ENCODE data around the gene ASIC3. TPM values are rescaled to one million over a fixed set of nuclear protein-coding genes. Genes with fewer than 3 reads are reported as not detected.

The ASIC3 gene
- total and polyA plus RNA-seq, 2 of the 4 experiments (the other 2 are of a cell fraction): 0.74 TPM; not detected in 1

- Histone ChIP-seq H3K27ac (ENCODE audit: insufficient read depth, low read length) (no peak overlapping the region; the same call in 1 of the 2 replicates), H4K20me1 (ENCODE audit: insufficient read depth, low read length) (peaks cover 18% of the 10 kb centered on the region), H2AK9ac (replicated peaks; ENCODE audit: low read depth, low read length, poor library complexity) (peak overlapping the region; percentile 77), H3K36me3 (ENCODE audit: control insufficient read depth, insufficient read depth, low read length) (no peaks in the 10 kb centered on the region; the same call in 1 of the 2 replicates), H3K4me3 (ENCODE audit: insufficient read depth, low read depth, low read length) (peak overlapping the region; percentile 75), H3K14ac (replicated peaks; ENCODE audit: low read depth, low read length) (no peak overlapping the region), H3K4me1 (ENCODE audit: control insufficient read depth, insufficient read depth, low read length) (peaks cover 32% of the 10 kb centered on the region), H2BK15ac (ENCODE audit: low read depth, low read length) (no peak overlapping the region), H4K8ac (ENCODE audit: low read depth in 2 of 2, low read length in 2 of 2) (peak overlapping the region; percentile 59 to 85; a peak in 3 of 4 replicates), H2BK5ac (ENCODE audit: low read depth, low read length, poor library complexity, severe bottlenecking) (no peak overlapping the region), H4K91ac (ENCODE audit: insufficient read depth, low read depth, low read length) (0 out of 2 replicates have a peak overlapping the region, but pooled peaks have one; percentile 37), H2AK5ac (ENCODE audit: low read depth, low read length) (peak overlapping the region; percentile 54), H3K9me3 (ENCODE audit: control insufficient read depth, insufficient read depth, low read length) (no peaks in the 10 kb centered on the region), H3K79me1 (ENCODE audit: low read depth in 1 of 2, low read length in 2 of 2) (peaks cover 10 to 44% of the 10 kb centered on the region in 2 experiments; a peak in 3 of 4 replicates), H2BK120ac (ENCODE audit: low read depth, low read length) (peak overlapping the region; percentile 4; the same call in 1 of the 2 replicates), H4K5ac (ENCODE audit: low read depth, low read length) (no peak overlapping the region), H2BK20ac (ENCODE audit: low read depth, low read length) (no peak overlapping the region), H3K9me1 (ENCODE audit: insufficient read depth, low read length) (peaks cover 6% of the 10 kb centered on the region; the same call in 1 of the 2 replicates), H3K27me3 (ENCODE audit: control insufficient read depth, insufficient read depth, low read length) (no peaks in the 10 kb centered on the region), H3K4ac (ENCODE audit: low read depth, low read length) (peak overlapping the region; percentile 50; the same call in 1 of the 2 replicates), H3K18ac (ENCODE audit: low read depth, low read length) (no peak overlapping the region), H2AFZ (replicated peaks; ENCODE audit: low read length, poor library complexity) (peak overlapping the region; percentile 91), H3K56ac (ENCODE audit: extremely low read depth, insufficient read depth, low read length) (no peak overlapping the region), H3K23ac (ENCODE audit: low read depth, low read length) (0 out of 2 replicates have a peak overlapping the region, but pooled peaks have one; percentile 17), H3K4me2 (ENCODE audit: low read depth, low read length) (peak overlapping the region; percentile 88), H3K9ac (ENCODE audit: low read depth, low read length) (0 out of 2 replicates have a peak overlapping the region, but pooled peaks have one; percentile 2)
- TF ChIP-seq RFX5 (IDR thresholded peaks at IDR 0.05; ENCODE audit: low read depth, low read length) (no peak), SMC3 (IDR thresholded peaks at IDR 0.05; ENCODE audit: low read depth, low read length) (no peak), RAD21 (IDR thresholded peaks at IDR 0.05; ENCODE audit: low read length) (no peak), POLR2A (IDR thresholded peaks at IDR 0.05; ENCODE audit: low read depth, low read length) (no peak), CHD1 (IDR thresholded peaks at IDR 0.05; ENCODE audit: low read depth, low read length) (no peak), MAZ (IDR thresholded peaks at IDR 0.05; ENCODE audit: borderline replicate concordance, low read depth, low read length) (no peak), CEBPB (IDR thresholded peaks at IDR 0.05; ENCODE audit: low read depth, low read length) (no peak), FOS (IDR thresholded peaks at IDR 0.05; ENCODE audit: low read depth, low read length) (no peak)
- intact Hi-C loops (cut with micrococcal nuclease): no loop called here
- no CpG with 5 or more reads among the region's 3 CpGs for WGBS, 2 experiments (ENCODE audit: extremely low coverage in 2 of 2, insufficient read length in 1 of 2)
- dilution Hi-C loops (cut with HindIII; ENCODE audit: low sequenced_read_pairs, unreplicated experiment): no loop called here
- in situ Hi-C loops (cut with MboI; ENCODE audit: low sequenced_read_pairs): no loop called here
- no peak for DNase-seq
- POLR2A ChIA-PET (ENCODE audit: unreplicated experiment): no interaction called here
- no TSS peak for BruUV-seq (replicated peaks)
- no peak for ATAC-seq (ENCODE audit: low read depth)
- CTCF ChIA-PET: no interaction called here
These were observed 35.5 kb downstream of the ASIC3 start for GRCh38 chr7:151083824-151084160.

Measured in IMR-90 (cell line).